NCI-H128 (cell line): ENCODE measurements around the gene DAND5.

ENCODE experiments used
- DNase-seq: peaks from one replicate; lab custom pipeline; 2025; ENCODE audit not compliant: unreplicated experiment; lab: John Stamatoyannopoulos, UW

The DAND5 gene

DNA sequence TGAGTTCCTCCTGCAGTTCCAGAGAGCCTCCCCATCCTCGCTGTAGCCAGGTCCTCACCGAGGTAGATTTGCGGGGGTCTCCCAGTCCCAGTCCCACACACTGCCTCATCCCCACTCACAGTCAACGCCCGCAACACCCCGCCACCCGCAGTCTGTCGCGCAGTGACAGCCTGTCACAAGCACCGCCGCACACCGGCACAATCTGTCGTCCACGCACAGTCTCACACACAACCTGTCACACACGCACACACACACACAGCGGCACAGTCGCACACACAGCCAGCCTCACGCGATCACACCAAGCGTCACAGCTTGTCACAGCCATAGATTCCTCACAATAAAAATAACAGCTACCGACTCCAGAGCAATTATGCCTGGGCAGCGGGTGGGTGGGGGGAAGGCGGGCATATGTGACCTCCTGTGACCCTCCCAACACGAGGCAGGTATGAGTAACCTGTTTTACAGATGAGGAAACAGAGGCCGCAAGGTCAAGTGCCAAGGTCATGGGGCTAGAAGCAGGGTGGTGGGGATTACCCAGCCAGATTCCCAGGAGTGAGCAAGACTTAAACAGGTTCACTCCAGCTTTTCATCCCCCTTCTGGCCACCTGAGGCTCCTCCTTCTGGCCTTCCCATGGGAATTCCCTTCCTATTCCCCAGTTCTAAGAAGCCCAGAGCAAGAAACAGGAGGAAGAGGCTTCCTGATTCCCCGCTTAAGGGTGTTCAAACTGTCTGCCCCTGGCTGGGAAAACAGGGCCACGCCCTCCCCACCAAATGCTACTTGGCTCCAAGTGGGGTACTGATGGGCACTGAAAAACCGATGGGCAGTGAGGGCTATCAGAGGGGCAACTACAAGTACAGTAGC lies 39.8 kb downstream of the DAND5 start:
- no peak for DNase-seq

DNA sequence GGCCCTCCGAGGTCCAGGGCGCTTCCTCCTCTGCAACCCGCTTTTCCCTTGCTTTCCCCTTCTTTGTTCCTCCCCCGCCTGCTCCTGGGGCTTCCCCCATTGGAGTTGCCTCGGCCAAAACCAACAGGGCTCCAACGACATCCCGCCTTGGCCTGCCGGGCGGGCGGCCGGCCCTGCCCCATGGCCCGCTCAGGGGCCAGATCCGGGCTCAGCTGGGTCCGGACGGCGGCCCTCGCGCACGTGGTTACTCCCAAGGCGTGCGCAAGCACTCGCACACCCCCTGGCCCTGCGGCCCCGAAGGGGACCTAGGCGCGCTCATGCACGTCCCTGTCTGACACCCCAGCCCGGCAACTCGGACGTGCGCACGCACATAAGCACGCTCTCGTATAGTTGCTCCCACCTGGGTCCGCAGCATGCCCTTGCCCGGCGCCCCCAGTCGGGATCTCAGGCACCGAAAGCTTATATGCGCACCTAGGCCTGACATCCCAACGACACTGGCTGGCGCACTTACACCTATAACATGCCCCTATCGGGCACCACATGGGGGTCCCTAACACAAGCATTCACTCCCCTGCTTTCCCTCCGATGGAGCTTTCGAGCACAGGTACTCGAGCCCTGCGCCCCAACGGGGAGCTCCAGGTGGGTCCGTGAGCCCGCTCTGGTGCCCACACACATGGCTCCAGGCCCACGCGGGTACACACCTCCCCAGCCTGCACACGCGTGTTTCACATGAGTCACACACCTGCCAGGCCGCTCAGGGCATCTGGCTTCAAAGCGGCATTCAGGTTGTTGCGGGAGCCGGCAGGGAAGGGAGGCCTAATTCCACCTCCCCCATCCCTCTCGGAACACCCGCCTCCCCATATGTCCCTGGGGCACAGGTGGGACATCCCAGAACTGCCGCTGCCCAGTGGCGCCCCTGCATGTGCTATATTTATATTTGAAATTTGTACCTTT lies 40.9 kb downstream of the DAND5 start:
- no peak for DNase-seq

GRCh38 chr19:13010992-13011652 lies 41.7 kb downstream of the DAND5 start:
- no peak for DNase-seq

GRCh38 chr19:13011653-13012389 lies 42.4 kb downstream of the DAND5 start:
- DNase-seq, result no peak

DNA sequence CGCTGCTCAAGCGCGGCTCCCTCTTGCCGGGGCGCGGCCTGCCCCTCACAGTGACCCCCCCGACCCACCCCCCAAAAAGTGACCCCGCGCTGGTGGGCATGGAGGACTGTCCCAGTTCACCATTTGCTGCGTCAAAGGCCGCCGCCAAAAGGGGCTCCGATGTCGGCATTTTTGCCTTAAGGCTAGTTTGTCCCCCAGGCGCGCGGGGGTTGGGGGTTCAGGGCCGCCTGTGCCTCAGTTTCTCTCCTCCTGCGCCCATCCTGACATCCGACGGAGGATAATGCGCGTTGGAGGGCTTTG lies 43.0 kb downstream of the DAND5 start:
- DNase-seq, result no peak

DNA sequence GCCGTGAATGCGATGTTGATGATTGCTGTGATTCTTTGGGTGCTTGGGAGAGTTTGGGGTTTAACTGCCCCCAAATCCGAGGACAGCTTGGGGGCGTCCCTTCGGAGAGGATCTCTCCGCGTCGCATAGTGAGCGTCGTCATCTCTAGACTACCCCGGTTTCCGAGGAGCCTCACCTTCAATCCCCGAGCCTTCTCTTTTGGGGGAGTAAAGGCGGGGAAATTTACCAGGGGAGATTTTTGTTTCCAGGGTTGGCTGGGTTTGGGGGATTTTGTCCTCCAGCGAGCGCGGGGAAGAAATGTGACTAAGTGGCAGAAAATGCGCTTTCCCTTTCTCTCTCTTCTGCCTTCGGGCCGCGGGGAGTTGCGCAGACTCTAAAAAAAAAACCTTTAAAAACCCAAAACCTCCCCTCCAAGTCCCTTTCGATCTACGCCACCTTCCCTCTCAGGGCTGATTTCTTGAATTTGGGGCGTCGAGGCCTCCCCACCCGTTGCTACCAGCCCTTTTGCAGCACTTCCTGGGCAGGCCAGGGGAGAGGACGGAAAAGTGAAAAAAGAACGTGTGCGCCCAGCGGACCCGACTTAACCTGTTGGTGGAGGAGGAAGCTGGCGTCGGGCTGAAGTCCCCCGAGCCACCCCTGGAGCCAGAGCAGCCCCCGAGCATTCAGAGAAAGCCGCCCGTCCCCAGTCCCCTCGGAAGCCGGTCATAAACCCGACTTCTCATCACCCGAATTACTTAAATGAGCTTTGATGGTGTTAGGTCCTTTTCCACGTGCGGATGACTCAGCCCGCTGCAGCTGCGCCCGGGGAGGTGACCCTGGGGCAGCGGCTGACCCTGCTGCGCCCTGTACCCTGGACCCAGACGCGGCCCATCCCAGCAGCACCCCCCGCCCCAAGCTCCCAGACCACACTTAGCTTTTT lies 43.6 kb downstream of the DAND5 start:
- no peak for DNase-seq

- no peak for DNase-seq
These were observed 44.3 kb downstream of the DAND5 start for GRCh38 chr19:13013649-13014048.

GRCh38 chr19:13014101-13014920 lies 44.9 kb downstream of the DAND5 start:
- DNase-seq, result no peak

GRCh38 chr19:13014921-13015280 lies 45.5 kb downstream of the DAND5 start:
- no peak for DNase-seq

GRCh38 chr19:13015361-13016223 lies 46.2 kb downstream of the DAND5 start:
- DNase-seq, result no peak

DNA sequence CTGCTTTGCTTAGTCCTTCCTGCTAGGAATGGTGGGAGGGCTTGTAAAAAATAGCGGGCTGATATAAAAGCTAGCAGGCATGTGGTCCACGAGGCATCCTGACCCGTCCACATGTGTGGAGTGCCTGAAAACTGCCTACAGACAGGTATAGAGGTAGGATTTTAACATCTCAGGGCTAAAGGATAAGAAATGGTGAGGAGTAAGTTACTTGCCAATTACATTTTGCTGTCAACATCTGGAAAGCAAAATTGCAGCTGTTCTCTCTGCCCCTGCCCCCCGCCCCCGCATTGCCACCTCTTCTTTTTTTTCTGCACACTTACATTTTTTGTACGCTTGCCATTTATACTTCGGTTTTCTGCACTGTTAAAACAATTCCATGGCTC lies 46.9 kb downstream of the DAND5 start:
- DNase-seq, result no peak

DNA sequence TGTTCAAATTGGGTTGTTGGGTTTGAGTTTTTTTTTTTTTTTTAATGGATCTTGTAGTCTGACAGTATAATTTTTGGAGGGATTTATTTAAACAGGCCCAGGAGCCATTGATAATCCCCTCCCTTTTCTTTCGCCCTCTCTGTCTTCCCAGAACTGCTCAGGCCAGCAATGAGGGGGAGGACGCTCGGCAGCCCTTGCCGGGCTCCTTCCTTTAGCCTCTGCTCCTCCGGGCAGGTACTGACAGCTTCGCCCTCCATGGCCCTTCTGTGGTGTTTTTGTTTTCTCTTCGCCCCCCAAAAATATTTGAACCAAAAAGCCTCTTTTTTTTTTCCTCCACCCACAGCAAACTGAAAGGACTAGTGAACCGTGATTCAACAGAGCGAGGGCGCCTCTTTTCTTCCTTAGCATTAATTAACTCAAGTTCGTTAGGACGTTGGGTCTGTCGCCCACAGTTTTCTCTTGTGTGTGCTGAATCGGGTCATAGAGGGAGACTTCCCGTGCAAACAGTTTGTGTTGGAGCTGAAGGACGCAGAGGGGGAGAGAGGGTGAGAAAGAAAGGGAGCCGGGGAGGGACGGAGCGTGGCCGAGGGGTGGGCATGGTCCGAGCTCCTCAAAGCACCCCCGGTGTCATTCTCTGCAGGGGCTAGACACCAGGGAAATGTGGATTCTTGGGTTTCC lies 47.4 kb downstream of the DAND5 start:
- no peak for DNase-seq

GRCh38 chr19:13017306-13018034 lies 48.1 kb downstream of the DAND5 start:
- DNase-seq, result no peak

GRCh38 chr19:13018035-13018914 lies 48.9 kb downstream of the DAND5 start:
- DNase-seq, result no peak

- no peak for DNase-seq
These were observed 50.0 kb downstream of the DAND5 start for GRCh38 chr19:13019332-13019731.

- no peak for DNase-seq
These were observed 50.6 kb downstream of the DAND5 start for GRCh38 chr19:13020002-13020414.
